ENCODE data around the gene FXYD6.

Gene FXYD6

DNA sequence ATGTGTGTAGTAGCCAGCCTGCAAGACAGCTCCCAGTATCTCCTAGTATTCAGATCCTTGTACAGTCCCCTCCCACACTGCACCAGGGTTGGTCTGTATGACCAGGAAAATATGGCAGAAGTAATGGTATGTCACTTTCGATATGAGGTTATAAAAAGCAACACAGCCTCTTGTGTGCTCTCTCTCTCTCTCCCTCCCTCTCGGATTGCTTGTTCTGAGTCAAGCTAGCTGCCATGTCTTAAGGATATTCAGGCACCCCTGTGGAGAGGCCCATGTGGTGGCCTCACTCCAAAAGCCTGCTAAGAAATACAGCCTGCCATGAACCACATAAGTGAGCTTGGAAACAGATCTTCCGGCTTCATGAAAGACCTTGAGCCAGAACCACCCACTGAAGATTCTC lies 25.4 kb downstream of the FXYD6 start:
- TF ChIP-seq, protein P1, sequence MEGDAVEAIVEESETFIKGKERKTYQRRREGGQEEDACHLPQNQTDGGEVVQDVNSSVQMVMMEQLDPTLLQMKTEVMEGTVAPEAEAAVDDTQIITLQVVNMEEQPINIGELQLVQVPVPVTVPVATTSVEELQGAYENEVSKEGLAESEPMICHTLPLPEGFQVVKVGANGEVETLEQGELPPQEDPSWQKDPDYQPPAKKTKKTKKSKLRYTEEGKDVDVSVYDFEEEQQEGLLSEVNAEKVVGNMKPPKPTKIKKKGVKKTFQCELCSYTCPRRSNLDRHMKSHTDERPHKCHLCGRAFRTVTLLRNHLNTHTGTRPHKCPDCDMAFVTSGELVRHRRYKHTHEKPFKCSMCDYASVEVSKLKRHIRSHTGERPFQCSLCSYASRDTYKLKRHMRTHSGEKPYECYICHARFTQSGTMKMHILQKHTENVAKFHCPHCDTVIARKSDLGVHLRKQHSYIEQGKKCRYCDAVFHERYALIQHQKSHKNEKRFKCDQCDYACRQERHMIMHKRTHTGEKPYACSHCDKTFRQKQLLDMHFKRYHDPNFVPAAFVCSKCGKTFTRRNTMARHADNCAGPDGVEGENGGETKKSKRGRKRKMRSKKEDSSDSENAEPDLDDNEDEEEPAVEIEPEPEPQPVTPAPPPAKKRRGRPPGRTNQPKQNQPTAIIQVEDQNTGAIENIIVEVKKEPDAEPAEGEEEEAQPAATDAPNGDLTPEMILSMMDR (conservative IDR thresholded peaks at IDR 0.05; ENCODE audit: low read depth, low read length): no peak
- H3K4me3 ChIP-seq (ENCODE audit: low read depth, low read length): no peak overlapping the region
- DNase-seq (ENCODE audit: low read depth): peak; percentile 92

DNA sequence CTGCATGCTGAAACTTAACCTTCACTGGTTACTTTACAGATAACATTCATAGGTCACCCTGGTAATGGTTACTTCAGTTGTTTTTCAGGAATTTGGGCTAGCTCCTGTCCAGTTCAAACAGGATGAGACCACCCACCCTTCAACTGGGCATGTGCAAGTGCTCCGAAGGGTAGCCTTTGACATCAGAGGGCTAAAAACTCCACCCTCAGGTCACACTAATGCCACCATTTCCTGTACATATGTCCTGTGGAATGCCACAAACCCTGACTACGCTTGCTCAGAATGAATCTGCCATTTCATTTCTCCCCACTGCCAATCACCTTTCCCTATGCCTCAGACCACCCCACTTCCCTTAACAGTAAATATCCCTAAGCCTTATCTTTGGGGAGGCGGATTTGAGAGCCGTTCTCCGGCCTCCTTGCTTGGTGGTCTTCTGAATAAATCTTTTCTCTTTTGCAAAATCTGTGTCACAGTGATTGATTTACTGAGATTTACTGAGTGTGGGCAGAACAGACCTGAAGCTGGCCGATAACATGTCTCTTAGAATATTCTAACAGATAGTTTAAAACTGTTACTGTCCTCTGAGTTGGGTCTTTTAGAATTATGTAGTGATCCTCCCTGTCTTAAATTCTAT lies 26.6 kb downstream of the FXYD6 start:
- DNase-seq (ENCODE audit: low read depth): no peak
- TF ChIP-seq, protein P1 (conservative IDR thresholded peaks at IDR 0.05; ENCODE audit: low read depth, low read length): no peak
- H3K4me3 ChIP-seq (ENCODE audit: low read depth, low read length): no peak overlapping the region

DNA sequence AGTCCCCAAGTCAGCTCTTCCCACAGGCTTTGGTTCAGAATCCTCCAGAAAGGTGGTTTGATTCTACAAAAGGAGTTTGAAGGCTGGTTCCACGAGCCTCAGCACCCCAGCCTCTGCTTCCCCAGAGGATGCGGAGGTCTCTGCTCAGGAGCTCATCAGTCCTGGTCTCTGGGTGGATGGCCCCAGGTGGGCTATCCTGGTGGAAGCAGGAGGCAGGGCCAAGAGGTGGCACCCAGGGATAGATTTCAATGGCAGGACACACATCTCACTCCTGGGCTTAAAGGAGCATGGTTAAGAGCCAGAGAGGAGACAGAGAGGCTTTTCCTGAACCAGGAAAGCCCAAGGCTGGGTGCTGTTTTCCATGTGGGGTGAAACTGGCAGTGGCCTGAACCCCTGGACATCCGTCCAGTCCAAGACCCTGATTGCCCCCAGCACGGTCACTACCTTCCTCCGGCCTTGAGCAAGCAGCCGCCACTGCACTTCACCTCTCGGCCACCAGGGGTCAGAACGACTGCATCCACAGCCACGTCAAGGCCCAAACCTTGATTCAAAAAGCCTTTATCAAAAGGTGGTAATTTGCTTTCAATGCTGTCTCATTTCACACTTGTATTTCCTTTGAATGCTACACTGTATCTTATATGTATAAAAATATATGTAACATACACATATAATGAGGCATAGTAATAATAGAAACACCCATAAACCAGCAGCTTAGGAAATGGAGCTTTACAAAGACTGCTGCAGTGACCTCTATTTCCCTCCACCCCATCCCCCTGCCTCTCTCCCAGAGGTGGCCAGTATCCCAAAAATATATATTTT lies 32.6 kb downstream of the FXYD6 start:
- H3K4me3 ChIP-seq (ENCODE audit: low read depth, low read length): no peak overlapping the region
- DNase-seq (ENCODE audit: low read depth): peak; percentile 80
- TF ChIP-seq, protein P1 (conservative IDR thresholded peaks at IDR 0.05; ENCODE audit: low read depth, low read length): peak; percentile 98

DNA sequence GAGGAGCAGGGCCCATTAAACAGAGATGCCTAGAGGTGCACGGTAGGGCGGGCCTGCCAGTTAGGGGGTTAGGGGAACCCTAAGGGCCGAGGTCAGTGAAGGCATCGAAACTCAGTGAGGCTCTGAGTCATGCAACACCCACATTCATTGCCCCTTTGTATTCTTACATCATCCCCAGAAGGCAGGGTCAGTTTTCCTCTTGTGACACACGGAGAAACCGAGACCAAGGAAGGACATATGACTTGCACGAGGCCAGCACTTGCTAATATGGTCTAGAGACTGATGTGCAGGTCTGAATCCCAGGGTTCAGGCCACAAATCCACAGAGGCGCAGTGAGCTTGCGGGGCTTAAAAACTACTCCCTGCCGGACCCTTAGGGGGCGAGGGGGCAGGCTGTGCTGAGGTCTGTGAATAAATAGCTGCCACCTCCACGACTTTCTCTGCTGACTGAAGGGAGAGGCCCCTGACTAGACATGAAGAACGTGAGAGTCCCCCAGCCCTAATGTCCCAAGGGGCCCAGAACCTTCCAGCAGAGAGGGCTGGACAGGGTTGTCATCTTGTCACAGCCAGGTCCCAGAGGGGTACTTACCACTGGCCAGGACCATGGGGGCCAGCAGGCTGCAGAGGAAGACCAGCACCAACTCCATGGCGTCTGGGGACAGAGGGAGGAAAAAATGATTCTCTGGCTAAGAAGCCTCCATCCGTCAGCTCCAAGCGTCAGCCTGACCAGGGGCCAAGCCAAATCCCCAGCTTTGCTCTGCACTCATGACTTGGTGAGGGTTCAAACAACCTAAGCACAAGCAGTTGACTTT lies 34.1 kb downstream of the FXYD6 start:
- TF ChIP-seq, protein P1 (conservative IDR thresholded peaks at IDR 0.05; ENCODE audit: low read depth, low read length): no peak
- DNase-seq (ENCODE audit: low read depth): no peak
- no peak overlapping the region for H3K4me3 ChIP-seq (ENCODE audit: low read depth, low read length)

DNA sequence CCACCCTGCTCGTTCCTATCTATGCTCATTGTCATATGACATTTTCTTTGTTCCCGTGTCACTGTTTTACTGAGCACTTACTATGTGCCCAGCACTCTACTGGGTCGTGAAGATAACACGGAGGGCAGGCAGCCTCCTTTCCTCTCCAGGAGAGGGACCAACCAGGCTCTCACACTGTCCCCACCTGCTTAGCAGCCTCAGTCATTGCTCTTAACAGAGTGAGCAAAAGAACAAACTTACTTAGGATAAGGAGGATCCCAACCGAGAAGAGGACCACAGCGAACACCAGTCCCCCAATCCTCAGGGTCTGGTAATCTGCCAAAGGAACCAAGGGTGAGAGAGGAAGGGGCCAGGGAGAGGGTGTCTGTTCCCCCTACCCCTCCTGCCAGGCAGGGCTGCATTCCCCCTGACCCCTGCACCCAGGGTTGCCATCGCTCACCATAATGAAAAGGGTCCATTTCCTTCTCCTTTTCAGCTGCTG lies 34.9 kb downstream of the FXYD6 start:
- no peak overlapping the region for H3K4me3 ChIP-seq (ENCODE audit: low read depth, low read length)
- TF ChIP-seq, protein P1 (conservative IDR thresholded peaks at IDR 0.05; ENCODE audit: low read depth, low read length): no peak
- DNase-seq (ENCODE audit: low read depth): no peak

DNA sequence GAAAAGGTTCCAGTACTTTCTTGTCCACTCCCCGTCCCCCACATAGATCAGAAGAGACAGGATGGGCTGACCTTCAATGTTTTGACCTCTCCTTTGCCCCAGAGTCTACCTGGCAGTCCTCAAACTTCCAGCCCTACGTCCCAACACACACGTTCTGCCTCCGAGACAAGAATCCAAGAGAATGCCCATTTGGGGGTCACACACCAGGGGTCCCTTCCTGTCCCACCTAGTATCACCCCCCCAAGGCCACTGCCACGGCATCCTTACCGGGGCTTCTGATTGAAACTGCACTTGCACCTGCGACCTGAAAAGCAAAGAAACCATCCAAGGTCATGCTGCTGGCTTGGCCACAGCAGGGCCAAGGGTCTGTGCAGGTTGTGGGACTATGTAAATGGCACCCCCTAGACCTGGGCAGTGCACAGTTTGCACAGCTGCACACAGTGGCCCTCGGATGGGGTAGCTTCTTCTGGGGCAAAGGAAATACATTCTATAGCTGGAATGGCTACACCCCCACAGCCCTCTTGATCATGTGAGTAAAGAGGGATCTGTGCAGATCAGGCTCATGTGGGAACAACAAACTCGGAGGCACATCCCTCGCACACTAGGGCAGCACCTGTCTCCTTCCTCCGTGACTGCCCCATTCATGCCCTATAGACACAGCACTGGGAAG lies 35.4 kb downstream of the FXYD6 start:
- DNase-seq (ENCODE audit: low read depth): no peak
- no peak overlapping the region for H3K4me3 ChIP-seq (ENCODE audit: low read depth, low read length)
- TF ChIP-seq, protein P1 (conservative IDR thresholded peaks at IDR 0.05; ENCODE audit: low read depth, low read length): no peak
